Uterus (tissue), 2 donors: ENCODE measurements around the gene NDUFS4.

ENCODE experiments used
- CTCF ChIP-seq, 4 experiments: fragments of 200-600 bp in 2 of 4; fragments of 450-650 bp in 2 of 4; sonication (generic) in 2 of 4; IDR thresholded peaks; one replicate each; pipeline ENCODE4 v1.5.1; 2016 to 2019; ENCODE audit warnings: antibody characterized with exemption in 4 of 4, mild to moderate bottlenecking in 2 of 4, moderate library complexity in 1 of 4
- POLR2A ChIP-seq, 2 donors: fragments of 450-650 bp; IDR thresholded peaks; one replicate each; pipeline ENCODE4 v1.6.1; 2016; ENCODE audit warnings: antibody characterized with exemption in 2 of 2, mild to moderate bottlenecking in 1 of 2, moderate library complexity in 1 of 2

GRCh38 chr5:53607886-53608285 is 47.4 kb downstream of the NDUFS4 start:
- TF ChIP-seq POLR2A (IDR thresholded peaks at IDR 0.05): no peak
- TF ChIP-seq CTCF (IDR thresholded peaks at IDR 0.05): no peak
